ENCODE data around the gene WWOX.

Gene WWOX

DNA sequence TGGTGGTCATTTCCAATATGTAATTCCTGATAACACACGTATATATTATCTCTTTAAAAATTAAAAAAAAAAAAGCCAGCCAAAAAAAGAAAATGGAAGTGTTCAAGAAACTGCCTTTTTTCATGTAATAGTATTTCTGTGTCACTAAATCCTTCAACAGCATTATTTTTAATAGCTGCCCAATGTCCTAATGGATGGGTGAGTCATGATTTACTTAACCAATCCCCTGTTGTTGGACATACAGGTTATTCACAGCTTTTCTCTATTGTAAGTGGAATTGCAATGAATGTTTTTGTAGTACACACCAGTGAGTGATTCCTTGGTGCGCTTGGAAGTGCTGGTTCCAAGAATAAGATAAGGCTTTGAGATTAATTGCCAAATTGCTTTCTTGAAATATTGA, 124.9 kb downstream of the WWOX start:
- H3K4me3 ChIP-seq (ENCODE audit: low read depth, low read length) = no peak overlapping the region
- DNase-seq (ENCODE audit: low read depth) = no peak
- TF ChIP-seq, protein P1, sequence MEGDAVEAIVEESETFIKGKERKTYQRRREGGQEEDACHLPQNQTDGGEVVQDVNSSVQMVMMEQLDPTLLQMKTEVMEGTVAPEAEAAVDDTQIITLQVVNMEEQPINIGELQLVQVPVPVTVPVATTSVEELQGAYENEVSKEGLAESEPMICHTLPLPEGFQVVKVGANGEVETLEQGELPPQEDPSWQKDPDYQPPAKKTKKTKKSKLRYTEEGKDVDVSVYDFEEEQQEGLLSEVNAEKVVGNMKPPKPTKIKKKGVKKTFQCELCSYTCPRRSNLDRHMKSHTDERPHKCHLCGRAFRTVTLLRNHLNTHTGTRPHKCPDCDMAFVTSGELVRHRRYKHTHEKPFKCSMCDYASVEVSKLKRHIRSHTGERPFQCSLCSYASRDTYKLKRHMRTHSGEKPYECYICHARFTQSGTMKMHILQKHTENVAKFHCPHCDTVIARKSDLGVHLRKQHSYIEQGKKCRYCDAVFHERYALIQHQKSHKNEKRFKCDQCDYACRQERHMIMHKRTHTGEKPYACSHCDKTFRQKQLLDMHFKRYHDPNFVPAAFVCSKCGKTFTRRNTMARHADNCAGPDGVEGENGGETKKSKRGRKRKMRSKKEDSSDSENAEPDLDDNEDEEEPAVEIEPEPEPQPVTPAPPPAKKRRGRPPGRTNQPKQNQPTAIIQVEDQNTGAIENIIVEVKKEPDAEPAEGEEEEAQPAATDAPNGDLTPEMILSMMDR (IDR thresholded peaks at IDR 0.05; ENCODE audit: insufficient read depth, low read depth, low read length, missing control alignments) = no peak

DNA sequence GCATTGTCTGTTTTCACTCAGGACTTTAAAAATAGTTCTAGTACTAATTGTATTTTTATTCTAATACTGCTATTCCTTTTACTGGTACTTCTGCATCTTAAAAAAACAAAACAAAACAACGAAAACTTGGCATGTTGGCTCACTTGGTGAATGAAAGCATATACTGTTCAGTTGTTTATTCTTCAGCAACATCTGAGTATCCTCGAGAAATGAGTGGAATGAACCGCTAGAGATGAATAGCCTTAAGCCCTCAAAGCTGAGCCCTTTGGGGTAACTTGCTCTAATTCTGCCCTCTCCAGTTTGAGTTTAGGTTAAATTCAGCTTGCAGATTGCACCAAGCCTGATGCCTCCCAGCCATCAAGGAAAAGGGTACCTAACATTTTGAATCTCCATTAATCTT, 126.5 kb downstream of the WWOX start:
- no peak for DNase-seq (ENCODE audit: low read depth)
- TF ChIP-seq, protein P1 (IDR thresholded peaks at IDR 0.05; ENCODE audit: insufficient read depth, low read depth, low read length, missing control alignments) = no peak
- no peak overlapping the region for H3K4me3 ChIP-seq (ENCODE audit: low read depth, low read length)

DNA sequence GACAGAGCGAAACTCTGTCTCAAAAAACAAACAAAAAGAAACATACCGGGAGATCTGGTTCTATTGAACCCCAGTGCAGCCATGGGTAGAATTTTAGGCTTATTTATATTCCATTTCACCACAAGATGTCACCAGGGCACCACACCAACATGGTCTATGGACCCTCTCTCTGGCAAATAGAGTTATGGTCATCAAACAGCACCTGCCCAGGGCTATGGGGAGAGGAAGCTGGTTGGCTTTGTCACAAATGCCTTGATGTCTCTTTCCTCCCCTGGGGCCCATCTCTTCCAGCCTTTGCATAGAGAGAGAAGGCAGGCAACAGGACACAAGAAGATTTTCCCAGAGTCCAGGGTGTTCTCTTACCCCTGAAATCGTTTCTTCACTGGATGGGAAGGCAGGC, 128.4 kb downstream of the WWOX start:
- no peak overlapping the region for H3K4me3 ChIP-seq (ENCODE audit: low read depth, low read length)
- TF ChIP-seq, protein P1 (IDR thresholded peaks at IDR 0.05; ENCODE audit: insufficient read depth, low read depth, low read length, missing control alignments) = no peak
- DNase-seq (ENCODE audit: low read depth) = no peak

DNA sequence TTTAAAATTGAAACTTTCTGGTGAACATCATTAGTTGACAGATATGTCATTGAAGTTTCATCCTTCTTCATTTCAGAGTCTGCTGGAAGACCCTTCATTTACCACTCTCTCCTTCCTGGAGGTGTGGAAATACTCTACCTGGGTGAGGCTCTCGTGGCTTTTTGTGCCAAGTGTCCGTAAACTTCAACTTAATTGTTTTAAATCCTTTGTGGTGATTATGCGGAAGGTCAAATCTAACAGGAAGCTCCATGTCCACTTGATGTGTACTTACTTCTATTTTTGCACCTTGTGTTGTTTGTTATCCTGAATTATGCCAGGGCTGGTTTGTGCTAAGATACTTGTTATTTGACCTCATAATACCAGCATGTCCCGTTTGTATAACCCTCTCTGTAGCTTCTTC, 129.2 kb downstream of the WWOX start:
- DNase-seq (ENCODE audit: low read depth) = no peak
- TF ChIP-seq, protein P1 (IDR thresholded peaks at IDR 0.05; ENCODE audit: insufficient read depth, low read depth, low read length, missing control alignments) = no peak
- no peak overlapping the region for H3K4me3 ChIP-seq (ENCODE audit: low read depth, low read length)

DNA sequence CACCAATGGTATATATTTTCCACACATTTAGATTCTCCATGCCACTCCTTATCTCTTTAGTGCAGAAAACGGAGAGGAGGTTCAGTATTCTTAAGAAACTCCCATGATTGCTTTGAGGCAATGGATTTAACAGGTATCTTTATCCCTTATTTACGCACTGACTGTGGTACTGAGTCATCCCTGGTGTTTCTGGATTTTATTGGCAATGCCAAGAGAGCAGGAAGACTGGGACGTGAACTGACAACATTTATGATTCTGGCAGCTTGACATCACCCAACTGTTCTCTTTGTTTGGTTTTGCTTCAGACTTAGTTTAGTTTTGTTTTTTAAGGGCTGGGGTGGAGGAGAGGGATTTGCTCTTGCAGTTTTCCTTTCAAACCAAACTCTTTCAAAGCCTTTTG, 131.4 kb downstream of the WWOX start:
- no peak for DNase-seq (ENCODE audit: low read depth)
- TF ChIP-seq, protein P1 (IDR thresholded peaks at IDR 0.05; ENCODE audit: insufficient read depth, low read depth, low read length, missing control alignments) = no peak

DNA sequence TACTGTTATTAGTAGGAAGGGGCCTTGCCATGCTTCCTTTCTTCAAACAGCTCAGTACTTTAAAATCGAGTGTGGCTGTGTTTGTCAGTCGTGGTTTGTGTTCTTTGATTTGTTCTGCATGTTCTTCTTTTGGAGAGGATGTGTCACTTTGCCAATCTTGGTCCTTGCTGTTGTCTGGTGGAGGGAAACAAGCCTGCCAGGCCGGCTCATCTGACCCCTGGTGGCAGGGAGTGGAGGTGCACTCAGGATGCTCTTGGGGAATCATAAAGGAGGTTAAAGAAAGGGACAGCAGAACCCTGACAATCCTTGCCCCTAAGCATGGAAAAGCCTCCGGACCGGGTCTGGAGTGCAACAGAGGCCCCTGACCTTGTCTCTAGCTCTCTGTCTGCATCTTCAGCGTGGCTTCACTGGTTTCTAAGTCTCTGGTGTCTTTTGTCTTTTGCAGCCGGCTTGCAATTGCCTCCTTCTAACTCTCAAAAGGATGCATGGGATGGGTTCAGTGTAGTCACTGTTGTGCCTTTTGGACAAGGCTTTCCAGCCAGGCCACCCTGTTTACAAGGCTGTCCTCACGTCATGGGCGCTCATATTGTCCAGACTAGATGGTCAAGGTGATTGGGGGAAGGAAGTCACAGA, 135.8 kb downstream of the WWOX start:
- no peak overlapping the region for H3K4me3 ChIP-seq (ENCODE audit: low read depth, low read length)
- TF ChIP-seq, protein P1 (IDR thresholded peaks at IDR 0.05; ENCODE audit: insufficient read depth, low read depth, low read length, missing control alignments) = peak; percentile 93
- DNase-seq (ENCODE audit: low read depth) = peak; percentile 68

More for the DNA sequence above, 131.4 kb downstream of the WWOX start:
- no peak overlapping the region for H3K4me3 ChIP-seq (ENCODE audit: low read depth, low read length)

DNA sequence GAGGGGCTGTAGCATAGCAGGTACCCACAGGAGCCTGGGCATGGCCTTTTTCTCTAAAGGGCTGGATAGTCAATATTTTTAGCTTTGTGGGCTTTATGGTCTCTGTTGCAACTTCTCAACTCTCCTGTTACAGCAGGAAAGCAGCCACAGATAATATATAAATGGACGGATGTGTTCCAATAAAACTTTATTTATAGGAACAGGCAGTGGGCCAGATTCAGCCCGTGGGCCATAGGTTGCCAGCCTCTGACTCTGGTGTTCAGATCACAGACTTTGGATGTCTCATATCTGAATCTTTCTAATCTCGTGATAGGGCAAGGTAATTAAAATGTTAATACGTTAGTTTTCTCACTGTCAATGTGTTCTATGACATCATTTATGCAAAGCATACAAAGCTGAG, 136.4 kb downstream of the WWOX start:
- TF ChIP-seq, protein P1 (IDR thresholded peaks at IDR 0.05; ENCODE audit: insufficient read depth, low read depth, low read length, missing control alignments) = no peak
- no peak overlapping the region for H3K4me3 ChIP-seq (ENCODE audit: low read depth, low read length)
- DNase-seq (ENCODE audit: low read depth) = no peak
